SK-N-SH treated with all-trans-retinoic acid at 6 μM for 48 hours (cell line): ENCODE measurements around the gene CDON.

Experiments used
- ZFP30 ChIP-seq: fragments of 450-650 bp; formaldehyde crosslinking; IDR thresholded peaks from 2 replicates; pipeline ENCODE4 v1.5.0; 2022; ENCODE audit warnings: mild to moderate bottlenecking, moderate library complexity
- ZNF8 ChIP-seq: fragments of 450-650 bp; formaldehyde crosslinking; IDR thresholded peaks from 2 replicates; pipeline ENCODE4 v1.5.0; 2020; ENCODE audit warnings: mild to moderate bottlenecking, moderate library complexity
- TF ChIP-seq, protein P1 (sequence below): fragments of 250-450 bp; sonication (Bioruptor Pico); IDR thresholded peaks from 2 replicates; pipeline ENCODE4 v1.5.1; 2020; ENCODE audit warnings: low read depth, mild to moderate bottlenecking, moderate library complexity

DNA sequence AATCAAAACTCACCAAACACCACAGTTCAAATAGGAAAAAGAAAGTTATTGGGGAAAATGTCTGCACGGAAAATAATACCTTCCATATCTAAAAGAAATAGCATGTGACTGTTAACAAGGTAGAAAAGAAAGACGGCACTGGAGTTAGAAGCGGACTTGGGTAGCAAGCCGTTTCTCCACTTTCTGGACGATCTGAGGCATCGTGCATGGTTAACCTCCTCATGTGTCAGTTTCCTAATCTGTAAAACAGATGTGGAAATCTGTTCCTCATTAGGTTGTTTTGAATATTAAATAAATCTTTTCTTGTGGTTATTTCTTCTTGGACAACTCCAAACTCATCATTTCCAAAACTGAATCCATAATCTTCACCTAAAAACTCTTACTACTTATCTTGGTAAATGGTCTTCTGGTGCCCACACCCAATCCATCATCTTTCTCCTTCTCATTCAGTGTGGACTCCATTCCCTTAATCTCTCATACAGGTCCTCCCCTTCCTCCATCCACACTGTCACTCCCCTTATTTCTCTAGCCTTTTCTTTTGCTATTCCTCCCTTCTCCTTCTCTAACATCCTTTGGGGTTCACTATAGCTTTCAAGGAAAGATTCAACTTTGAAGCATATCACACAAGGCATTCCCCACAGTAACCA, 63.3 kb downstream of the CDON start:
- TF ChIP-seq ZFP30 (CRISPR knock-in tag) (no peak), ZNF8 (no peak)
- TF ChIP-seq, protein P1, sequence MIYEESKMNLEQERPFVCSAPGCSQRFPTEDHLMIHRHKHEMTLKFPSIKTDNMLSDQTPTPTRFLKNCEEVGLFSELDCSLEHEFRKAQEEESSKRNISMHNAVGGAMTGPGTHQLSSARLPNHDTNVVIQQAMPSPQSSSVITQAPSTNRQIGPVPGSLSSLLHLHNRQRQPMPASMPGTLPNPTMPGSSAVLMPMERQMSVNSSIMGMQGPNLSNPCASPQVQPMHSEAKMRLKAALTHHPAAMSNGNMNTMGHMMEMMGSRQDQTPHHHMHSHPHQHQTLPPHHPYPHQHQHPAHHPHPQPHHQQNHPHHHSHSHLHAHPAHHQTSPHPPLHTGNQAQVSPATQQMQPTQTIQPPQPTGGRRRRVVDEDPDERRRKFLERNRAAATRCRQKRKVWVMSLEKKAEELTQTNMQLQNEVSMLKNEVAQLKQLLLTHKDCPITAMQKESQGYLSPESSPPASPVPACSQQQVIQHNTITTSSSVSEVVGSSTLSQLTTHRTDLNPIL (CRISPR knock-in tag), result no peak
